Central memory CD8-positive, alpha-beta T cell (primary cell): Measurements from ENCODE around the gene TSPO.

Experiments used
- ATAC-seq: fragments of 150-1000 bp; cut with Tn5 transposase; replicated peaks from 2 replicates; pipeline ENCODE4 v1.10.0; 2022; ENCODE audit warnings: mild to moderate bottlenecking, moderate FRiP score, moderate number of reproducible peaks; ENCODE audit not compliant: poor library complexity, severe bottlenecking; ENCODE audit errors: extremely low read depth
- DNase-seq, 2 donors: peaks; one replicate each; pipeline ENCODE4 v3.0.0; 2021; ENCODE audit warnings: low spot score in 2 of 2
- H3K27ac Mint-ChIP-seq: one replicate; pipeline ENCODE4 v1.8.0; 2022; ENCODE audit warnings: low read depth, mild to moderate bottlenecking, moderate library complexity, mixed read lengths
- H3K27me3 Mint-ChIP-seq: one replicate; pipeline ENCODE4 v1.8.0; 2022; ENCODE audit warnings: mixed read lengths
- H3K36me3 Mint-ChIP-seq: one replicate; pipeline ENCODE4 v1.8.0; 2022; ENCODE audit warnings: mild to moderate bottlenecking, moderate library complexity, mixed read lengths; ENCODE audit not compliant: insufficient read depth
- H3K4me1 Mint-ChIP-seq: one replicate; pipeline ENCODE4 v1.8.0; 2022; ENCODE audit warnings: mixed read lengths
- H3K4me3 Mint-ChIP-seq: one replicate; pipeline ENCODE4 v1.8.0; 2022; ENCODE audit warnings: mild to moderate bottlenecking, moderate library complexity, mixed read lengths
- H3K9me3 Mint-ChIP-seq: one replicate; pipeline ENCODE4 v1.8.0; 2022; ENCODE audit warnings: mixed read lengths

The TSPO gene

GRCh38 chr22:43191831-43192230, 40.5 kb downstream of the TSPO start:
- ATAC-seq: no peak
- Mint-ChIP-seq H3K4me1 (no peaks in the 10 kb centered on the region), H3K9me3 (no peaks in the 10 kb centered on the region), H3K36me3 (peaks cover 2% of the 10 kb centered on the region), H3K27me3 (peaks cover 10% of the 10 kb centered on the region), H3K27ac (no peak overlapping the region), H3K4me3 (no peak overlapping the region)
- no peak for DNase-seq

GRCh38 chr22:43197271-43197941, 46.0 kb downstream of the TSPO start:
- Mint-ChIP-seq H3K36me3 (peaks cover 3% of the 10 kb centered on the region), H3K4me1 (no peaks in the 10 kb centered on the region), H3K27me3 (peaks cover 45% of the 10 kb centered on the region), H3K27ac (no peak overlapping the region), H3K9me3 (no peaks in the 10 kb centered on the region), H3K4me3 (no peak overlapping the region)
- ATAC-seq: no peak
- DNase-seq: no peak

- Mint-ChIP-seq H3K4me3 (no peak overlapping the region), H3K27me3 (peaks cover 45% of the 10 kb centered on the region), H3K9me3 (no peaks in the 10 kb centered on the region), H3K4me1 (no peaks in the 10 kb centered on the region), H3K27ac (no peak overlapping the region), H3K36me3 (peaks cover 3% of the 10 kb centered on the region)
- ATAC-seq (no peak), DNase-seq (no peak)
Observed at GRCh38 chr22:43198126-43198525, 46.8 kb downstream of the TSPO start.

- H3K4me1 Mint-ChIP-seq: no peaks in the 10 kb centered on the region
- no peaks in the 10 kb centered on the region for H3K9me3 Mint-ChIP-seq
- H3K27me3 Mint-ChIP-seq: peaks cover 45% of the 10 kb centered on the region
- ATAC-seq (no peak), DNase-seq (no peak)
- no peak overlapping the region for H3K27ac Mint-ChIP-seq
- no peak overlapping the region for H3K4me3 Mint-ChIP-seq
- H3K36me3 Mint-ChIP-seq: peaks cover 4% of the 10 kb centered on the region
Observed at GRCh38 chr22:43198936-43199335, 47.6 kb downstream of the TSPO start.

- H3K36me3 Mint-ChIP-seq: peaks cover 5% of the 10 kb centered on the region
- DNase-seq (no peak), ATAC-seq (no peak)
- H3K4me3 Mint-ChIP-seq: no peak overlapping the region
- no peaks in the 10 kb centered on the region for H3K9me3 Mint-ChIP-seq
- no peak overlapping the region for H3K27ac Mint-ChIP-seq
- peaks cover 45% of the 10 kb centered on the region for H3K27me3 Mint-ChIP-seq
- H3K4me1 Mint-ChIP-seq: no peaks in the 10 kb centered on the region
Observed at GRCh38 chr22:43199541-43199940, 48.2 kb downstream of the TSPO start.

- no peak overlapping the region for H3K4me3 Mint-ChIP-seq
- DNase-seq (no peak), ATAC-seq (no peak)
- no peaks in the 10 kb centered on the region for H3K9me3 Mint-ChIP-seq
- no peaks in the 10 kb centered on the region for H3K4me1 Mint-ChIP-seq
- peaks cover 44% of the 10 kb centered on the region for H3K27me3 Mint-ChIP-seq
- no peak overlapping the region for H3K27ac Mint-ChIP-seq
- H3K36me3 Mint-ChIP-seq: peaks cover 5% of the 10 kb centered on the region
Observed at GRCh38 chr22:43200031-43200430, 48.7 kb downstream of the TSPO start.

GRCh38 chr22:43200555-43200954, 49.2 kb downstream of the TSPO start:
- H3K27ac Mint-ChIP-seq: no peak overlapping the region
- H3K36me3 Mint-ChIP-seq: peaks cover 9% of the 10 kb centered on the region
- no peak overlapping the region for H3K4me3 Mint-ChIP-seq
- no peaks in the 10 kb centered on the region for H3K9me3 Mint-ChIP-seq
- DNase-seq (no peak), ATAC-seq (no peak)
- peaks cover 39% of the 10 kb centered on the region for H3K27me3 Mint-ChIP-seq
- H3K4me1 Mint-ChIP-seq: no peaks in the 10 kb centered on the region

GRCh38 chr22:43201486-43202219, 50.3 kb downstream of the TSPO start:
- Mint-ChIP-seq H3K27me3 (peaks cover 35% of the 10 kb centered on the region), H3K9me3 (no peaks in the 10 kb centered on the region), H3K4me1 (peaks cover 8% of the 10 kb centered on the region), H3K4me3 (no peak overlapping the region), H3K36me3 (peaks cover 13% of the 10 kb centered on the region), H3K27ac (no peak overlapping the region)
- DNase-seq (no peak), ATAC-seq (no peak)

- Mint-ChIP-seq H3K4me1 (peaks cover 8% of the 10 kb centered on the region), H3K36me3 (peaks cover 12% of the 10 kb centered on the region), H3K4me3 (no peak overlapping the region), H3K9me3 (no peaks in the 10 kb centered on the region), H3K27ac (no peak overlapping the region), H3K27me3 (peaks cover 34% of the 10 kb centered on the region)
- no peak for DNase-seq
- ATAC-seq: no peak
Observed at GRCh38 chr22:43202326-43202725, 51.0 kb downstream of the TSPO start.

GRCh38 chr22:43202756-43203410, 51.5 kb downstream of the TSPO start:
- peaks cover 28% of the 10 kb centered on the region for H3K27me3 Mint-ChIP-seq
- no peaks in the 10 kb centered on the region for H3K9me3 Mint-ChIP-seq
- H3K4me1 Mint-ChIP-seq: peaks cover 12% of the 10 kb centered on the region
- H3K4me3 Mint-ChIP-seq: no peak overlapping the region
- peaks cover 12% of the 10 kb centered on the region for H3K36me3 Mint-ChIP-seq
- H3K27ac Mint-ChIP-seq: no peak overlapping the region
- DNase-seq: no peak
- no peak for ATAC-seq

- H3K9me3 Mint-ChIP-seq: no peaks in the 10 kb centered on the region
- peaks cover 14% of the 10 kb centered on the region for H3K4me1 Mint-ChIP-seq
- H3K27ac Mint-ChIP-seq: no peak overlapping the region
- no peak overlapping the region for H3K4me3 Mint-ChIP-seq
- ATAC-seq (no peak), DNase-seq (no peak)
- H3K27me3 Mint-ChIP-seq: peaks cover 22% of the 10 kb centered on the region
- peaks cover 12% of the 10 kb centered on the region for H3K36me3 Mint-ChIP-seq
Observed at GRCh38 chr22:43203471-43203981, 52.2 kb downstream of the TSPO start.

GRCh38 chr22:43205261-43205691, 53.9 kb downstream of the TSPO start:
- Mint-ChIP-seq H3K27me3 (peaks cover 4% of the 10 kb centered on the region), H3K4me1 (peaks cover 14% of the 10 kb centered on the region), H3K36me3 (peaks cover 12% of the 10 kb centered on the region), H3K4me3 (no peak overlapping the region), H3K9me3 (no peaks in the 10 kb centered on the region), H3K27ac (peak overlapping the region; percentile 66)
- ATAC-seq (peak; percentile 40), DNase-seq (no peak)
